OCI-LY1 (cell line): ENCODE results near the gene MTARC1.

Experiments
- CTCF ChIP-seq: fragments of 200-600 bp; sonication (generic), shearing (Covaris generic); IDR thresholded peaks from 2 replicates; pipeline ENCODE4 v1.5.1; 2017; ENCODE audit warnings: mild to moderate bottlenecking, antibody characterized with exemption, low read length, moderate library complexity, mixed read lengths
- EZH2 ChIP-seq: fragments of 200-600 bp; sonication (generic), shearing (Covaris generic); IDR thresholded peaks from 2 replicates; pipeline ENCODE4 v1.8.0; 2017; ENCODE audit warnings: borderline replicate concordance, mixed run types, mild to moderate bottlenecking, antibody characterized with exemption, low read length, moderate library complexity, mixed read lengths

- TF ChIP-seq CTCF (no peak), EZH2 (no peak)
Measured at GRCh38 chr1:220787069-220787619, 431 bp downstream of the MTARC1 start.
